Measurements from ENCODE around the gene MLLT3. TPM values are rescaled to one million over a fixed set of nuclear protein-coding genes. Genes with fewer than 3 reads are reported as not detected.

The MLLT3 gene
- total RNA-seq (38.3 and 39.2 TPM in 2 replicates), polyA plus RNA-seq (13.6 and 13.7 TPM in 2 replicates)

GRCh38 chr9:20622330-20623020 is at the start of gene MLLT3:
Gene MLLT3 (minus strand): TSS chr9:20622499.
- Histone ChIP-seq H3K27me3 (no peaks in the 10 kb centered on the region), H3K4me1 (ENCODE audit: insufficient read depth) (peaks cover 7% of the 10 kb centered on the region), H3K27ac (peak within 1 kb of the TSS; percentile 87), H3K9me3 (ENCODE audit: low read depth) (no peaks in the 10 kb centered on the region), H3K36me3 (replicated peaks; ENCODE audit: insufficient read depth, low read depth) (no peaks in the 10 kb centered on the region), H2AFZ (peak within 1 kb of the TSS; percentile 89), H3K79me2 (peaks cover 42% of the 10 kb centered on the region), H3K9me2 (replicated peaks; ENCODE audit: insufficient read depth) (no peaks in the 10 kb centered on the region), H3K4me2 (peak within 1 kb of the TSS; percentile 96), H4K20me1 (ENCODE audit: insufficient read depth, poor library complexity, severe bottlenecking) (no peaks in the 10 kb centered on the region), H3K4me3 (peak within 1 kb of the TSS; percentile 86)
- no peak for TF ChIP-seq EZH2phosphoT487 (IDR thresholded peaks at IDR 0.05; ENCODE audit: low read depth, severe bottlenecking, unreplicated experiment)
- no peak for TF ChIP-seq EZH2 (IDR thresholded peaks at IDR 0.05; ENCODE audit: borderline replicate concordance)
- no peak for TF ChIP-seq CTCF (IDR thresholded peaks at IDR 0.05; ENCODE audit: poor library complexity)
- 2% methylated on average over 40 of the region's 41 CpGs for WGBS (ENCODE audit: low lambda C conversion rate, missing lambda C conversion rate)
- DNase-seq (ENCODE audit: low spot score): peak; percentile 97

GRCh38 chr9:20671635-20672034 is 49.3 kb upstream of the MLLT3 start:
- H3K9me3 ChIP-seq (ENCODE audit: low read depth): no peaks in the 10 kb centered on the region
- TF ChIP-seq EZH2phosphoT487 (IDR thresholded peaks at IDR 0.05; ENCODE audit: low read depth, severe bottlenecking, unreplicated experiment): no peak
- TF ChIP-seq EZH2 (IDR thresholded peaks at IDR 0.05; ENCODE audit: borderline replicate concordance): no peak
- TF ChIP-seq CTCF (IDR thresholded peaks at IDR 0.05; ENCODE audit: poor library complexity): no peak
- no peak overlapping the region for H2AFZ ChIP-seq
- H3K79me2 ChIP-seq: peaks cover 60% of the 10 kb centered on the region
- no peaks in the 10 kb centered on the region for H3K36me3 ChIP-seq (replicated peaks; ENCODE audit: insufficient read depth, low read depth)
- no peaks in the 10 kb centered on the region for H3K9me2 ChIP-seq (replicated peaks; ENCODE audit: insufficient read depth)
- WGBS (ENCODE audit: low lambda C conversion rate, missing lambda C conversion rate): 82% methylated on average over 4 of the region's 4 CpGs
- DNase-seq (ENCODE audit: low spot score): no peak
- no peak overlapping the region for H3K27ac ChIP-seq
- no peaks in the 10 kb centered on the region for H3K27me3 ChIP-seq
- no peak overlapping the region for H3K4me3 ChIP-seq
- peaks cover 3% of the 10 kb centered on the region for H3K4me1 ChIP-seq (ENCODE audit: insufficient read depth)
- no peak overlapping the region for H3K4me2 ChIP-seq
- no peaks in the 10 kb centered on the region for H4K20me1 ChIP-seq (ENCODE audit: insufficient read depth, poor library complexity, severe bottlenecking)

GRCh38 chr9:20670395-20670794 is 48.1 kb upstream of the MLLT3 start:
- peaks cover 3% of the 10 kb centered on the region for H3K4me1 ChIP-seq (ENCODE audit: insufficient read depth)

More at GRCh38 chr9:20670395-20670794, 48.1 kb upstream of the MLLT3 start:
- TF ChIP-seq EZH2phosphoT487 (IDR thresholded peaks at IDR 0.05; ENCODE audit: low read depth, severe bottlenecking, unreplicated experiment): no peak
- no peak for TF ChIP-seq EZH2 (IDR thresholded peaks at IDR 0.05; ENCODE audit: borderline replicate concordance)
- no peak for TF ChIP-seq CTCF (IDR thresholded peaks at IDR 0.05; ENCODE audit: poor library complexity)
- Histone ChIP-seq H3K9me2 (replicated peaks; ENCODE audit: insufficient read depth) (no peaks in the 10 kb centered on the region), H3K4me2 (no peak overlapping the region), H3K27me3 (no peaks in the 10 kb centered on the region), H3K27ac (no peak overlapping the region), H4K20me1 (ENCODE audit: insufficient read depth, poor library complexity, severe bottlenecking) (no peaks in the 10 kb centered on the region), H3K36me3 (replicated peaks; ENCODE audit: insufficient read depth, low read depth) (no peaks in the 10 kb centered on the region), H2AFZ (no peak overlapping the region), H3K79me2 (peaks cover 61% of the 10 kb centered on the region), H3K4me3 (no peak overlapping the region), H3K9me3 (ENCODE audit: low read depth) (no peaks in the 10 kb centered on the region)
- DNase-seq (ENCODE audit: low spot score): no peak
- WGBS (ENCODE audit: low lambda C conversion rate, missing lambda C conversion rate): 85% methylated on average over 6 of the region's 6 CpGs
